Activated CD8-positive, alpha-beta memory T cell treated with anti-CD3 and anti-CD28 coated beads for 36 hours (primary cell): ENCODE results near the gene HOXC4. TPM values are rescaled to one million over a fixed set of nuclear protein-coding genes. Genes with fewer than 3 reads are reported as not detected.

Experiments used
- CTCF ChIA-PET: fragments of 350-600 bp; sonication (Branson Sonifier 250); formaldehyde crosslinking; loops from one replicate; lab custom pipeline; 2021; ENCODE audit warnings: antibody characterized with exemption; lab: Charles Lee
- POLR2A ChIA-PET: fragments of 350-600 bp; sonication (Branson Sonifier 250); formaldehyde crosslinking; loops from one replicate; lab custom pipeline; 2021; ENCODE audit warnings: antibody characterized with exemption; lab: Charles Lee
- total RNA-seq, 2 experiments: library from RNA; stranded (reverse); gene quantifications; one replicate each; pipeline ENCODE4 v1.2.3, GENCODE V29; 2021

Gene HOXC4
- total RNA-seq, 2 experiments from 2014 or later: 1.0 to 1.3 TPM

- ChIA-PET POLR2A (no interaction called here), CTCF (interaction anchor here (1.4 to 1.6 kb wide), 2 partner anchors 14 to 179 kb away, joined by 3 to 6 read pairs; no protein-coding TSS in a partner anchor)
These were observed 40.8 kb upstream of the HOXC4 start for GRCh38 chr12:54012631-54013409.

GRCh38 chr12:54014377-54015017, 39.1 kb upstream of the HOXC4 start:
- ChIA-PET POLR2A (no interaction called here), CTCF (no interaction called here)

GRCh38 chr12:54015018-54015931, 38.4 kb upstream of the HOXC4 start:
- ChIA-PET POLR2A (interaction anchor here (0.6 kb wide), 1 partner anchor 176 kb away, joined by 3 read pairs; no protein-coding TSS in a partner anchor), CTCF (interaction anchor here (0.8 to 3.1 kb wide), 6 partner anchors 9 to 192 kb away, joined by 3 to 21 read pairs (median 6); partner anchors contain the start of genes HOXC9 and SMUG1)

GRCh38 chr12:54016051-54016450, 37.6 kb upstream of the HOXC4 start:
- POLR2A ChIA-PET: interaction anchor here (0.5 to 0.7 kb wide), 2 partner anchors 18 to 173 kb away, joined by 3 to 8 read pairs; no protein-coding TSS in a partner anchor

GRCh38 chr12:54016478-54016964, 37.1 kb upstream of the HOXC4 start:
- ChIA-PET CTCF (interaction anchor here (0.7 to 3.1 kb wide), 9 partner anchors 10 to 198 kb away, joined by 3 to 21 read pairs (median 4); partner anchors contain the start of genes HOXC9 and SMUG1), POLR2A (interaction anchor here (0.5 to 1.0 kb wide), 3 partner anchors 16 to 173 kb away, joined by 3 to 8 read pairs (median 3); no protein-coding TSS in a partner anchor)

More at GRCh38 chr12:54016051-54016450, 37.6 kb upstream of the HOXC4 start:
- CTCF ChIA-PET: interaction anchor here (0.7 to 3.1 kb wide), 8 partner anchors 10 to 192 kb away, joined by 3 to 21 read pairs (median 4); partner anchors contain the start of genes HOXC9 and SMUG1

- ChIA-PET CTCF (interaction anchor here (0.9 to 3.1 kb wide), 7 partner anchors 11 to 197 kb away, joined by 3 to 21 read pairs (median 4); no protein-coding TSS in a partner anchor), POLR2A (interaction anchor here (0.7 to 1.0 kb wide), 3 partner anchors 15 to 517 kb away, joined by 3 to 4 read pairs (median 3); partner anchors contain the start of gene TARBP2)
These were observed 36.4 kb upstream of the HOXC4 start for GRCh38 chr12:54017027-54017788.

- ChIA-PET POLR2A (interaction anchor here (0.7 to 1.0 kb wide), 3 partner anchors 14 to 517 kb away, joined by 3 to 4 read pairs (median 3); partner anchors contain the start of gene TARBP2), CTCF (interaction anchor here (0.6 to 3.1 kb wide), 8 partner anchors 9 to 319 kb away, joined by 3 to 21 read pairs (median 4); no protein-coding TSS in a partner anchor)
These were observed 35.7 kb upstream of the HOXC4 start for GRCh38 chr12:54017878-54018467.

GRCh38 chr12:54018468-54018984, 35.1 kb upstream of the HOXC4 start:
- ChIA-PET CTCF (interaction anchor here (0.6 kb wide), 1 partner anchor 9 kb away, joined by 3 read pairs; no protein-coding TSS in a partner anchor), POLR2A (no interaction called here)

- CTCF ChIA-PET: no interaction called here
- POLR2A ChIA-PET: no interaction called here
These were observed 34.4 kb upstream of the HOXC4 start for GRCh38 chr12:54019091-54019811.

- ChIA-PET POLR2A (no interaction called here), CTCF (no interaction called here)
These were observed 33.6 kb upstream of the HOXC4 start for GRCh38 chr12:54019924-54020590.

- ChIA-PET POLR2A (no interaction called here), CTCF (interaction anchor here (1.3 to 4.0 kb wide), 4 partner anchors 11 to 194 kb away, joined by 3 to 20 read pairs (median 5); partner anchors contain the start of gene HOXC5)
These were observed 32.8 kb upstream of the HOXC4 start for GRCh38 chr12:54020591-54021405.

GRCh38 chr12:54021432-54022013, 32.1 kb upstream of the HOXC4 start:
- ChIA-PET CTCF (interaction anchor here (0.9 to 4.0 kb wide), 5 partner anchors 11 to 193 kb away, joined by 3 to 20 read pairs (median 4); partner anchors contain the start of genes HOXC5 and SMUG1), POLR2A (no interaction called here)

- ChIA-PET POLR2A (interaction anchor here (0.6 kb wide), 1 partner anchor 36 kb away, joined by 3 read pairs; no protein-coding TSS in a partner anchor), CTCF (interaction anchor here (0.8 to 4.0 kb wide), 3 partner anchors 9 to 169 kb away, joined by 3 to 20 read pairs (median 18); partner anchors contain the start of gene HOXC5)
These were observed 30.4 kb upstream of the HOXC4 start for GRCh38 chr12:54022960-54023884.
